K562 (cell line): ENCODE results near the gene AP3B1. TPM values are rescaled to one million over a fixed set of nuclear protein-coding genes. Genes with fewer than 3 reads are reported as not detected.

ENCODE experiments used
- ATAC-seq: fragments of 200-7000 bp; cut with Tn5 transposase; 3 replicates; pipeline ENCODE4 v1.9.1; 2020; ENCODE audit warnings: moderate library complexity
- BruUV-seq: library from RNA; stranded (reverse); fragments of 400-500 nt; replicated peaks from 2 replicates; lab custom pipeline; 2021; lab: Mats Ljungman, UMichigan
- CTCF ChIA-PET: fragments of 300-600 bp; formaldehyde crosslinking; extraction: SDS; loops from one replicate; lab custom pipeline; 2021; ENCODE audit warnings: low intra/inter-chr PET ratio; lab: Yijun Ruan, JAX
- POLR2A ChIA-PET: fragments of 300-600, 350-650 bp; sonication (Branson Sonifier 250); formaldehyde crosslinking; extraction: SDS; loops from one replicate; lab custom pipeline; 2021; ENCODE audit warnings: antibody characterized with exemption, inconsistent platforms; lab: Yijun Ruan, JAX
- DNase-seq, 4 experiments: peaks; one replicate each; pipeline versions ENCODE4 v3.0.0 to v3.0.0-alpha.2; 2011 to 2018; ENCODE audit warnings: low spot score in 3 of 4, mixed read lengths in 3 of 4; ENCODE audit errors: extremely low read depth in 1 of 4
- FAIRE-seq: peaks from 2 replicates; lab custom pipeline; 2011; peaks lifted over from hg19 to GRCh38; lab: Jason Lieb, UNC
- H2AFZ ChIP-seq: 2 replicates; pipeline ENCODE4 v1.6.0; 2011; ENCODE audit warnings: low read depth, low read length, control low read depth, inconsistent platforms
- H3K27ac ChIP-seq: fragments of 200-600 bp; 3 replicates; pipeline ENCODE4 v1.8.0; 2011; ENCODE audit warnings: low read depth, mild to moderate bottlenecking, control low read depth, inconsistent platforms, low read length, moderate library complexity, mixed read lengths; ENCODE audit errors: extremely low read depth
- H3K27me3 ChIP-seq, 2 experiments: fragments of 300-600 bp in 1 of 2; 2 replicates in 1 of 2; 3 replicates in 1 of 2; pipeline versions ENCODE4 v1.6.0 to v1.8.0; 2011; ENCODE audit warnings: inconsistent platforms in 2 of 2, low read length in 2 of 2, mild to moderate bottlenecking in 1 of 2, mixed read lengths in 1 of 2, moderate library complexity in 1 of 2; ENCODE audit not compliant: control insufficient read depth in 2 of 2, insufficient read depth in 2 of 2
- H3K36me3 ChIP-seq: fragments of 300-600 bp; 3 replicates; pipeline ENCODE4 v1.8.0; 2011; ENCODE audit warnings: mild to moderate bottlenecking, low read length, inconsistent platforms; ENCODE audit not compliant: control insufficient read depth, insufficient read depth
- H3K4me1 ChIP-seq, 2 experiments: fragments of 200-600 bp in 1 of 2; replicated peaks in 1 of 2; 2 replicates in 1 of 2; 3 replicates in 1 of 2; pipeline versions ENCODE4 v1.5.1 to v1.8.0; 2011; ENCODE audit warnings: inconsistent platforms in 2 of 2, low read length in 2 of 2, mild to moderate bottlenecking in 1 of 2, mixed read lengths in 1 of 2, moderate library complexity in 1 of 2; ENCODE audit not compliant: control insufficient read depth in 2 of 2, insufficient read depth in 2 of 2
- H3K4me2 ChIP-seq: 2 replicates; pipeline ENCODE4 v1.6.1; 2011; ENCODE audit warnings: low read length, control low read depth, inconsistent platforms, mixed read lengths; ENCODE audit not compliant: insufficient read depth
- H3K4me3 ChIP-seq: fragments of 200-600 bp; sonication (generic), shearing (Covaris generic); 2 replicates; pipeline ENCODE4 v1.5.1; 2016; ENCODE audit warnings: control low read depth, inconsistent platforms
- H3K79me2 ChIP-seq: fragments of 200-600 bp; 3 replicates; pipeline ENCODE4 v1.8.0; 2011; ENCODE audit warnings: low read length, inconsistent platforms; ENCODE audit not compliant: control insufficient read depth, insufficient read depth
- H3K9ac ChIP-seq, 2 experiments: 2 replicates each; pipeline versions ENCODE4 v1.6.0 to v1.6.1; 2011; ENCODE audit warnings: low read depth in 2 of 2, low read length in 2 of 2, control low read depth in 1 of 2, inconsistent platforms in 1 of 2, mild to moderate bottlenecking in 1 of 2, mixed read lengths in 1 of 2; ENCODE audit not compliant: insufficient read depth in 1 of 2
- H3K9me1 ChIP-seq: one replicate; pipeline ENCODE4 v1.6.0; 2011; ENCODE audit warnings: inconsistent platforms, mild to moderate bottlenecking, low read length, moderate library complexity; ENCODE audit not compliant: control insufficient read depth, insufficient read depth
- H3K9me3 ChIP-seq: replicated peaks from 2 replicates; pipeline ENCODE4 v1.5.1; 2011; ENCODE audit warnings: low read depth, low read length, inconsistent platforms; ENCODE audit not compliant: control insufficient read depth, insufficient read depth
- H4K20me1 ChIP-seq: replicated peaks from 2 replicates; pipeline ENCODE4 v1.6.1; 2011; ENCODE audit warnings: low read length, inconsistent platforms, mixed read lengths; ENCODE audit not compliant: control insufficient read depth, insufficient read depth
- BRF1 ChIP-seq: IDR thresholded peaks from 3 replicates; pipeline ENCODE4 v1.6.1; 2011; ENCODE audit warnings: borderline replicate concordance, mild to moderate bottlenecking; ENCODE audit not compliant: insufficient read length; ENCODE audit errors: extremely low read depth
- ILF3 ChIP-seq: fragments of 450-650 bp; IDR thresholded peaks from 2 replicates; pipeline ENCODE4 v1.6.1; 2018; ENCODE audit warnings: antibody characterized with exemption, mild to moderate bottlenecking, moderate library complexity, borderline replicate concordance
- MLLT1 ChIP-seq, 2 experiments: fragments of 450-650 bp; IDR thresholded peaks; 2 replicates each; pipeline ENCODE4 v1.6.1; 2016
- MXI1 ChIP-seq: IDR thresholded peaks from 2 replicates; pipeline ENCODE4 v1.6.1; 2011; ENCODE audit warnings: low read depth, mild to moderate bottlenecking, improper control_type of control experiment, low read length
- PTRF ChIP-seq: fragments of 450-650 bp; IDR thresholded peaks from 2 replicates; pipeline ENCODE4 v1.6.1; 2016; ENCODE audit warnings: mild to moderate bottlenecking, missing genetic modification characterization, missing compliant biosample characterization
- SMAD3 ChIP-seq: fragments of 450-650 bp; formaldehyde crosslinking; conservative IDR thresholded peaks from 2 replicates; pipeline ENCODE4 v1.4.0; 2020; ENCODE audit warnings: mild to moderate bottlenecking
- TEAD1 ChIP-seq, 2 experiments: fragments of 450-650 bp in 1 of 2; sonication (generic) in 1 of 2; formaldehyde crosslinking; IDR thresholded peaks; 2 replicates each; pipeline versions ENCODE4 v1.4.0 to v1.8.0; 2020 to 2022; ENCODE audit warnings: mild to moderate bottlenecking in 2 of 2, missing genetic modification reagents in 1 of 2
- XRCC5 ChIP-seq: fragments of 200-400 bp; formaldehyde crosslinking; IDR thresholded peaks from 2 replicates; pipeline ENCODE4 v1.6.1; 2017; ENCODE audit warnings: low read depth, mild to moderate bottlenecking, low read length
- WGBS: fragments of 100-300 bp; shearing (Covaris generic); methylation state at CpG from one replicate; pipeline ENCODE4 v1.1.6; 2016; ENCODE audit warnings: low coverage, mixed read lengths; ENCODE audit not compliant: insufficient coverage; ENCODE audit errors: missing lambda C conversion rate; 5-methylcytosine and 5-hydroxymethylcytosine counted together
- in situ Hi-C: fragments of 300-500 bp; cut with MboI; formaldehyde crosslinking; loops from 4 replicates; pipeline ENCODE4 v1.15.0; 2018; ENCODE audit warnings: inconsistent platforms, mixed read lengths
- intact Hi-C: fragments of 100-400 bp; cut with micrococcal nuclease; formaldehyde crosslinking; loops from 2 replicates; pipeline ENCODE4 v1.14.2; 2022
- polyA plus RNA-seq, 8 experiments: library from polyadenylated mRNA; depleted of rRNA in 4 of 8; stranded (reverse) in 5 of 8; unstranded in 3 of 8; fragments of >200 nt; fragmentation: Nextera tagmentation in 2 of 8; fragmentation: Illumina TruSeq in 1 of 8; extraction: Ambion mirVana in 2 of 8; extraction: Trizol in 1 of 8; gene quantifications; 2 replicates each; pipeline versions ENCODE4 v1.2.1 to v1.2.3, GENCODE V29; 2011 to 2014; ENCODE audit warnings: inconsistent platforms in 1 of 8, missing spikeins in 1 of 8
- total RNA-seq, 7 experiments: library from RNA; depleted of rRNA in 6 of 7; stranded (reverse); fragments of >200 nt in 6 of 7; fragmentation: Illumina TruSeq in 2 of 7; extraction: Trizol in 2 of 7; gene quantifications; 2 replicates each; pipeline versions ENCODE4 v1.2.1 to v1.2.3, GENCODE V29; 2011 to 2021; ENCODE audit warnings: low replicate concordance in 1 of 7
- TF ChIP-seq, protein P1 (sequence below): IDR thresholded peaks from 2 replicates; pipeline ENCODE4 v1.6.1; 2016; ENCODE audit warnings: missing genetic modification characterization, missing compliant biosample characterization

Gene AP3B1
- total and polyA plus RNA-seq, 9 of the 15 experiments (the other 6 are each of a cell fraction or from before 2014, with no cell fraction given), result 21.1 to 61.8 (median 42.2) TPM

- ChIA-PET POLR2A (interaction anchor here (1.3 kb wide), 1 partner anchor 10 kb away, joined by 3 read pairs; no protein-coding TSS in a partner anchor), CTCF (no interaction called here)
- BruUV-seq, result no TSS peak
- Histone ChIP-seq H2AFZ (no peak overlapping the region), H3K27me3 (no peaks in the 10 kb centered on the region), H3K4me1 (no peaks in the 10 kb centered on the region), H3K9me1 (no peaks in the 10 kb centered on the region), H3K9ac (no peak overlapping the region), H3K36me3 (0 out of 3 replicates have a peak, but pooled peaks cover 1% of the 10 kb centered on the region), H3K27ac (no peak overlapping the region), H3K4me3 (no peak overlapping the region), H3K79me2 (peaks cover 85% of the 10 kb centered on the region), H3K9me3 (no peaks in the 10 kb centered on the region), H4K20me1 (no peaks in the 10 kb centered on the region), H3K4me2 (no peak overlapping the region)
- intact Hi-C loops, result no loop called here
- in situ Hi-C loops, result no loop called here
- DNase-seq (no peak), FAIRE-seq (no peak), ATAC-seq (no peak)
- WGBS, result 77% methylated on average over 4 of the region's 4 CpGs
- no peak for TF ChIP-seq ILF3
- TF ChIP-seq, protein P1, sequence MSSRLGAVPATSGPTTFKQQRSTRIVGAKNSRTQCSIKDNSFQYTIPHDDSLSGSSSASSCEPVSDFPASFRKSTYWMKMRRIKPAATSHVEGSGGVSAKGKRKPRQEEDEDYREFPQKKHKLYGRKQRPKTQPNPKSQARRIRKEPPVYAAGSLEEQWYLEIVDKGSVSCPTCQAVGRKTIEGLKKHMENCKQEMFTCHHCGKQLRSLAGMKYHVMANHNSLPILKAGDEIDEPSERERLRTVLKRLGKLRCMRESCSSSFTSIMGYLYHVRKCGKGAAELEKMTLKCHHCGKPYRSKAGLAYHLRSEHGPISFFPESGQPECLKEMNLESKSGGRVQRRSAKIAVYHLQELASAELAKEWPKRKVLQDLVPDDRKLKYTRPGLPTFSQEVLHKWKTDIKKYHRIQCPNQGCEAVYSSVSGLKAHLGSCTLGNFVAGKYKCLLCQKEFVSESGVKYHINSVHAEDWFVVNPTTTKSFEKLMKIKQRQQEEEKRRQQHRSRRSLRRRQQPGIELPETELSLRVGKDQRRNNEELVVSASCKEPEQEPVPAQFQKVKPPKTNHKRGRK (tag), result no peak
Measured at GRCh38 chr5:78283105-78283504, 11.4 kb downstream of the AP3B1 start.

GRCh38 chr5:78280261-78280660, 14.2 kb downstream of the AP3B1 start:
- DNase-seq, result no peak
- H3K9me1 ChIP-seq, result no peaks in the 10 kb centered on the region
- ChIA-PET POLR2A (no interaction called here), CTCF (no interaction called here)
- H3K27ac ChIP-seq, result no peak overlapping the region
- H3K79me2 ChIP-seq, result peaks cover 79% of the 10 kb centered on the region
- 45% methylated on average over 2 of the region's 2 CpGs for WGBS
- no peak for TF ChIP-seq MLLT1 (IDR thresholded peaks at IDR 0.05)
- no peak for TF ChIP-seq MXI1
- no peak for TF ChIP-seq PTRF (tag)
- TF ChIP-seq XRCC5, result no peak
- no peak for TF ChIP-seq TEAD1 (CRISPR knock-in tag; IDR thresholded peaks at IDR 0.05)
- no peak for TF ChIP-seq SMAD3 (CRISPR knock-in tag)
- no peak for TF ChIP-seq BRF1
- no peak overlapping the region for H3K4me2 ChIP-seq
- no peak overlapping the region for H2AFZ ChIP-seq
- H3K27me3 ChIP-seq, result no peaks in the 10 kb centered on the region
- no peak for ATAC-seq
- FAIRE-seq, result no peak
- H4K20me1 ChIP-seq, result no peaks in the 10 kb centered on the region
- no peak overlapping the region for H3K9ac ChIP-seq
- no peaks in the 10 kb centered on the region for H3K4me1 ChIP-seq
- no peaks in the 10 kb centered on the region for H3K9me3 ChIP-seq
- in situ Hi-C loops, result no loop called here
- intact Hi-C loops, result no loop called here
- no peak overlapping the region for H3K4me3 ChIP-seq
- H3K36me3 ChIP-seq, result 0 out of 3 replicates have a peak, but pooled peaks cover 4% of the 10 kb centered on the region
- BruUV-seq, result no TSS peak
